ENCODE results near the gene NEFH. TPM values are rescaled to one million over a fixed set of nuclear protein-coding genes. Genes with fewer than 3 reads are reported as not detected.
"Not testable (repeated sequence)": the region's sequence is repeated elsewhere in the genome, so short reads cannot be mapped to it uniquely, and the experiment has no call there.

The NEFH gene
- total RNA-seq, 2 experiments from 2014 or later, result 7.5 to 8.6 TPM

- no peak overlapping the region for H3K4me3 Mint-ChIP-seq
- ChIA-PET CTCF (no interaction called here), POLR2A (no interaction called here)
These were observed 44.5 kb upstream of the NEFH start for GRCh38 chr22:29435236-29436136.

DNA sequence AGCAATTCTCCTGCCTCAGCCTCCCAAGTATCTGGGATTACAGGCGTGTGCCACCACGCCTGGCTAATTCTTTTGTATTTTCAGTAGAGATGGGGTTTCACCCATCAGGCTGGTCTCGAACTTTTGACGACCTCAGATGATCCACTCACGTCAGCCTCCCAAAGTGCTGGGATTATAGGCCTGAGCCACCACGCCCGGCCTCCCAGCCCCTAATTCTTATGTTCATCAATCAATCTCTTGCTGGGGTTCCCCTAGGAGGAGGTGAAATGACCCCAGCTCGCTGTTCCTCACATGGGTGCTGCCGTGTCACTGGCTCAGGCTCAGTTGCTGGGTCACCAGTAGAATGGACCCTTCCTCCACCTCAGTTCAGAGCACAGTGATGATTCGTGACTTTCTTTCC is 41.7 kb upstream of the NEFH start, which contains the start of gene RFPL1:
Gene RFPL1, plus strand, starts transcription at position 301 of the 400 bp plus-strand sequence.
- POLR2A ChIA-PET; ATAC-seq; intact Hi-C loops (cut with micrococcal nuclease); H3K9me3 Mint-ChIP-seq; H3K4me3 Mint-ChIP-seq; DNase-seq; H3K27me3 Mint-ChIP-seq; H3K27ac Mint-ChIP-seq; H3K4me1 Mint-ChIP-seq (ENCODE audit: low read depth); H3K36me3 Mint-ChIP-seq (ENCODE audit: low read depth): not testable (repeated sequence)
- CTCF ChIA-PET, result interaction anchor here (1.0 kb wide), 1 partner anchor 86 kb away, joined by 3 read pairs; no protein-coding TSS in a partner anchor

More at GRCh38 chr22:29435236-29436136, 44.5 kb upstream of the NEFH start:
- ATAC-seq (no peak), DNase-seq (no peak)
- TF ChIP-seq, protein P1, sequence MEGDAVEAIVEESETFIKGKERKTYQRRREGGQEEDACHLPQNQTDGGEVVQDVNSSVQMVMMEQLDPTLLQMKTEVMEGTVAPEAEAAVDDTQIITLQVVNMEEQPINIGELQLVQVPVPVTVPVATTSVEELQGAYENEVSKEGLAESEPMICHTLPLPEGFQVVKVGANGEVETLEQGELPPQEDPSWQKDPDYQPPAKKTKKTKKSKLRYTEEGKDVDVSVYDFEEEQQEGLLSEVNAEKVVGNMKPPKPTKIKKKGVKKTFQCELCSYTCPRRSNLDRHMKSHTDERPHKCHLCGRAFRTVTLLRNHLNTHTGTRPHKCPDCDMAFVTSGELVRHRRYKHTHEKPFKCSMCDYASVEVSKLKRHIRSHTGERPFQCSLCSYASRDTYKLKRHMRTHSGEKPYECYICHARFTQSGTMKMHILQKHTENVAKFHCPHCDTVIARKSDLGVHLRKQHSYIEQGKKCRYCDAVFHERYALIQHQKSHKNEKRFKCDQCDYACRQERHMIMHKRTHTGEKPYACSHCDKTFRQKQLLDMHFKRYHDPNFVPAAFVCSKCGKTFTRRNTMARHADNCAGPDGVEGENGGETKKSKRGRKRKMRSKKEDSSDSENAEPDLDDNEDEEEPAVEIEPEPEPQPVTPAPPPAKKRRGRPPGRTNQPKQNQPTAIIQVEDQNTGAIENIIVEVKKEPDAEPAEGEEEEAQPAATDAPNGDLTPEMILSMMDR (IDR thresholded peaks at IDR 0.05), result no peak
- intact Hi-C loops (cut with micrococcal nuclease), result no loop called here
- Mint-ChIP-seq H3K36me3 (ENCODE audit: low read depth) (no peaks in the 10 kb centered on the region), H3K27me3 (peaks cover 10% of the 10 kb centered on the region), H3K9me3 (no peaks in the 10 kb centered on the region), H3K4me1 (ENCODE audit: low read depth) (no peaks in the 10 kb centered on the region), H3K27ac (no peak overlapping the region)

- TF ChIP-seq, protein P1 (IDR thresholded peaks at IDR 0.05), result no peak
- peaks cover 5% of the 10 kb centered on the region for H3K27me3 Mint-ChIP-seq
- ATAC-seq (no peak), DNase-seq (no peak)
- intact Hi-C loops (cut with micrococcal nuclease), result no loop called here
- POLR2A ChIA-PET, result no interaction called here
- CTCF ChIA-PET, result no interaction called here
- H3K36me3 Mint-ChIP-seq (ENCODE audit: low read depth), result no peaks in the 10 kb centered on the region
- no peak overlapping the region for H3K4me3 Mint-ChIP-seq
- no peaks in the 10 kb centered on the region for H3K4me1 Mint-ChIP-seq (ENCODE audit: low read depth)
- no peaks in the 10 kb centered on the region for H3K9me3 Mint-ChIP-seq
- no peak overlapping the region for H3K27ac Mint-ChIP-seq
These were observed 37.0 kb upstream of the NEFH start for GRCh38 chr22:29442976-29443375.

DNA sequence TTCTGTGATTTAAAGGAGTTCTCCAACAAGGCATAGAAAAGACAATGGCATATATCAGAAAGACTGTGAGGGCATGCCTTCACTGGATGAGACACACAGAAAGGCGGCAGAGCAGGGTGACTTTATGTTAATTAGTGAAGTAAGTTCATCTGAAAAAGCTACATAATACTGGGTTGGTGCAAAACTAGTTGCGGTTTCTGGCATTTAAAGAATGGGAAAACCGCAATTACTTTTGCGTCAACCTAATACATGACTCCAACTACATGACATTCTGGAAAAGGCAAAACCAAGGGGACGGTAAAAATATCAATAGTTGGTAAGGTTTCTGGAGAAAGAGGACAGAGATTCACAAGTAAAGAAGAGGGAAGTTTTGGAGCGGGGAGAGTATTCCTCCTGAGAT is 36.6 kb upstream of the NEFH start:
- H3K9me3 Mint-ChIP-seq, result no peaks in the 10 kb centered on the region
- intact Hi-C loops (cut with micrococcal nuclease), result no loop called here
- H3K36me3 Mint-ChIP-seq (ENCODE audit: low read depth), result no peaks in the 10 kb centered on the region
- no peak overlapping the region for H3K4me3 Mint-ChIP-seq
- no peak overlapping the region for H3K27ac Mint-ChIP-seq
- TF ChIP-seq, protein P1 (IDR thresholded peaks at IDR 0.05), result no peak
- ATAC-seq (no peak), DNase-seq (no peak)
- ChIA-PET CTCF (no interaction called here), POLR2A (no interaction called here)
- peaks cover 5% of the 10 kb centered on the region for H3K27me3 Mint-ChIP-seq
- H3K4me1 Mint-ChIP-seq (ENCODE audit: low read depth), result no peaks in the 10 kb centered on the region

GRCh38 chr22:29443861-29444792 is 35.9 kb upstream of the NEFH start:
- Mint-ChIP-seq H3K27me3 (peaks cover 5% of the 10 kb centered on the region), H3K4me3 (no peak overlapping the region), H3K4me1 (ENCODE audit: low read depth) (no peaks in the 10 kb centered on the region), H3K36me3 (ENCODE audit: low read depth) (no peaks in the 10 kb centered on the region), H3K27ac (no peak overlapping the region), H3K9me3 (no peaks in the 10 kb centered on the region)
- ChIA-PET POLR2A (interaction anchor here (0.6 kb wide), 1 partner anchor 24 kb away, joined by 3 read pairs; no protein-coding TSS in a partner anchor), CTCF (no interaction called here)
- TF ChIP-seq, protein P1 (IDR thresholded peaks at IDR 0.05), result no peak
- no peak for DNase-seq
- no peak for ATAC-seq
- intact Hi-C loops (cut with micrococcal nuclease), result no loop called here

All from activated CD8-positive, alpha-beta T cell treated with anti-CD3 and anti-CD28 coated beads for 36 hours (primary cell).